K562 (cell line): Measurements from ENCODE around the gene EHMT2. TPM values are rescaled to one million over a fixed set of nuclear protein-coding genes. Genes with fewer than 3 reads are reported as not detected.

Experiments used
- FOXJ3 ChIP-seq: sonication (generic); formaldehyde crosslinking; IDR thresholded peaks from 2 replicates; pipeline ENCODE4 v1.4.0; 2020; ENCODE audit warnings: mild to moderate bottlenecking, missing genetic modification reagents
- KLF6 ChIP-seq: fragments of 250-450 bp; sonication (Bioruptor Pico); IDR thresholded peaks from 2 replicates; pipeline ENCODE4 v1.4.0; 2020; ENCODE audit warnings: mild to moderate bottlenecking, moderate library complexity, borderline replicate concordance
- MAFG ChIP-seq: fragments of 450-650 bp; conservative IDR thresholded peaks from 2 replicates; pipeline ENCODE4 v1.6.1; 2016; ENCODE audit warnings: missing genetic modification characterization, missing compliant biosample characterization
- NCOA1 ChIP-seq: fragments of 450-650 bp; IDR thresholded peaks from 2 replicates; pipeline ENCODE4 v1.6.1; 2016; ENCODE audit warnings: low read depth
- NR1H2 ChIP-seq: sonication (generic); formaldehyde crosslinking; IDR thresholded peaks from 2 replicates; pipeline ENCODE4 v1.4.0; 2020; ENCODE audit warnings: mild to moderate bottlenecking, missing genetic modification reagents
- PCBP1 ChIP-seq: fragments of 200-400 bp; formaldehyde crosslinking; IDR thresholded peaks from 2 replicates; pipeline ENCODE4 v1.6.1; 2018; ENCODE audit warnings: mild to moderate bottlenecking, low read depth, low read length; ENCODE audit not compliant: poor library complexity, severe bottlenecking
- PHF8 ChIP-seq: fragments of 200-600 bp; sonication (generic); IDR thresholded peaks from 2 replicates; pipeline ENCODE4 v1.6.1; 2012; ENCODE audit warnings: mixed run types, mild to moderate bottlenecking, inconsistent platforms, low read length, moderate library complexity, borderline replicate concordance
- PPARD ChIP-seq: fragments of 250-450 bp; sonication (Bioruptor Pico); IDR thresholded peaks from 2 replicates; pipeline ENCODE4 v1.8.0; 2022; ENCODE audit warnings: inconsistent platforms, mild to moderate bottlenecking, moderate library complexity
- RAD21 ChIP-seq, 2 experiments: fragments of 250-450 bp in 1 of 2; fragments of 450-650 bp in 1 of 2; sonication (Bioruptor Pico) in 1 of 2; formaldehyde crosslinking in 1 of 2; IDR thresholded peaks in 1 of 2; conservative IDR thresholded peaks in 1 of 2; 2 replicates each; pipeline versions ENCODE4 v1.4.0 to v1.8.0; 2020 to 2022; ENCODE audit warnings: mild to moderate bottlenecking in 2 of 2, moderate library complexity in 1 of 2
- SMAD4 ChIP-seq: fragments of 250-450 bp; sonication (Bioruptor Pico); conservative IDR thresholded peaks from 2 replicates; pipeline ENCODE4 v1.8.0; 2021; ENCODE audit warnings: inconsistent platforms, mild to moderate bottlenecking, moderate library complexity
- SUPT5H ChIP-seq: fragments of 450-650 bp; IDR thresholded peaks from 2 replicates; pipeline ENCODE4 v1.6.1; 2016
- TAF7 ChIP-seq: fragments of 450-650 bp; IDR thresholded peaks from 2 replicates; pipeline ENCODE4 v1.6.1; 2016; ENCODE audit warnings: missing genetic modification characterization, missing compliant biosample characterization
- ZNF354B ChIP-seq: fragments of 250-450 bp; sonication (Bioruptor Pico); IDR thresholded peaks from 2 replicates; pipeline ENCODE4 v1.4.0; 2020
- ZNF76 ChIP-seq: fragments of 250-450 bp; sonication (Bioruptor Pico); IDR thresholded peaks from 2 replicates; pipeline ENCODE4 v1.4.0; 2020; ENCODE audit warnings: mild to moderate bottlenecking, moderate library complexity, borderline replicate concordance
- ZSCAN32 ChIP-seq: fragments of 450-650 bp; formaldehyde crosslinking; IDR thresholded peaks from 2 replicates; pipeline ENCODE4 v1.4.0; 2020; ENCODE audit warnings: mild to moderate bottlenecking, moderate library complexity
- polyA plus RNA-seq, 8 experiments: library from polyadenylated mRNA; depleted of rRNA in 4 of 8; stranded (reverse) in 5 of 8; unstranded in 3 of 8; fragments of >200 nt; fragmentation: Nextera tagmentation in 2 of 8; fragmentation: Illumina TruSeq in 1 of 8; extraction: Ambion mirVana in 2 of 8; extraction: Trizol in 1 of 8; gene quantifications; 2 replicates each; pipeline versions ENCODE4 v1.2.1 to v1.2.3, GENCODE V29; 2011 to 2014; ENCODE audit warnings: inconsistent platforms in 1 of 8, missing spikeins in 1 of 8
- total RNA-seq, 7 experiments: library from RNA; depleted of rRNA in 6 of 7; stranded (reverse); fragments of >200 nt in 6 of 7; fragmentation: Illumina TruSeq in 2 of 7; extraction: Trizol in 2 of 7; gene quantifications; 2 replicates each; pipeline versions ENCODE4 v1.2.1 to v1.2.3, GENCODE V29; 2011 to 2021; ENCODE audit warnings: low replicate concordance in 1 of 7
- TF ChIP-seq, protein P1 (sequence below): fragments of 450-650 bp; IDR thresholded peaks from 2 replicates; pipeline ENCODE4 v1.7.1; 2018; ENCODE audit warnings: mild to moderate bottlenecking, low read depth; ENCODE audit not compliant: partially characterized antibody
- TF ChIP-seq, protein P2 (sequence below), 2 experiments: fragments of 450-650 bp; IDR thresholded peaks; 2 replicates each; pipeline ENCODE4 v1.6.1; 2016
- TF ChIP-seq, protein P3 (sequence below): fragments of 450-650 bp; formaldehyde crosslinking; IDR thresholded peaks from 2 replicates; pipeline ENCODE4 v1.4.0; 2020; ENCODE audit warnings: mild to moderate bottlenecking, mixed read lengths

Gene EHMT2
- total and polyA plus RNA-seq, 9 of the 15 experiments (the other 6 are each of a cell fraction or from before 2014, with no cell fraction given) = 2.1 to 63.8 (median 38.5) TPM

DNA sequence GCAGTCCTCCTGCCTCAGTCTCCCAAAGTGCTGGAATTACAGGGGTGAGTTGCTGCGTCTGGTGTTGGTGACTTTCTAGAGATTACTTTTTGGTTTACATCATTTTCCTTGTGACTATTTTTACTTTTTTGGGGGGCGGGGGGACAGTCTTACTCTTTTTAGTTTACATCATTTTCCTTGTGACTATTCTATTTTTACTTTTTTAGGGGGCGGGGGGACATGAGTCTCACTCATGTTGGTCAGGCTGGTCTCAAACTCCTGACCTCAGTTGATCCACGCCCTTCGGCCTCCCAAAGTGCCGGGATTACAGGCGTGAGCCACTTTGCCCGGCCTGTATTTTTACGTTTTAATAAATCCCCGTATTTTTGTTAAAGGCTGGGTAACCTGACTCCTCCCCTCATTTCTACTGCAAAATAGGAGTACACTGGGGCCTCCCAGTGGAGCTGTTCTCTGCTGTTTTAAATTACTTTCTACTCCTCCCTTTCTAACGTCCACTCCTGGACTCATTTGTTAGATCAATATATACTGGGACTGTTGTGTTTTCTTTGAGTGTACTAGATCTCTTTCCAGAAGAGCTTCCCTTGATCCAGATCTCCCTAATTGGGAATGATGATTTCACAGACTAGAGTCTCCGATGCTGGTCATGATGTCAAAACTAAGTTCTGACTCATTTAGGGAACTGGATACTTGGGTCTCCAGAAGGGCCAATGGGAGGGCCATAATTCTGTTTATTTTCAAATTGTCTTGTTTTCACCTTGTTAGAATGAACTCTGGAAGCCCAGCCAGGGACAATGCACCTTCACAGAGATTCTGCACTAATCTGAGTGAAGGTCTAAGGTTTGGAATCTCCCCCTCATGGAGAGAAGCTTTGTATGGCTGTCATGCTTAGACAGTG is 60.8 kb downstream of the EHMT2 start (continued):
- TF ChIP-seq TAF7 (tag) (peak; percentile 24; the same call in 1 of the 2 replicates), ZNF354B (CRISPR knock-in tag) (no peak), RAD21 (CRISPR knock-in tag; conservative IDR thresholded peaks at IDR 0.05 in 1 of 2, IDR thresholded peaks at IDR 0.05 in 1 of 2) (peak; percentile 29 to 32; a peak in 1 of 4 replicates), SUPT5H (peak; percentile 25; the same call in 1 of the 2 replicates), PPARD (CRISPR knock-in tag) (0 out of 2 replicates have a peak, but pooled peaks have one; percentile 8), PHF8 (0 out of 2 replicates have a peak, but pooled peaks have one; percentile 7), FOXJ3 (no peak), MAFG (tag) (no peak), SMAD4 (CRISPR knock-in tag) (no peak), NCOA1 (0 out of 2 replicates have a peak, but pooled peaks have one; percentile 6), ZSCAN32 (CRISPR knock-in tag) (no peak), KLF6 (CRISPR knock-in tag) (no peak), ZNF76 (CRISPR knock-in tag) (no peak), PCBP1 (no peak), NR1H2 (CRISPR knock-in tag) (peak; percentile 25; the same call in 1 of the 2 replicates)
- TF ChIP-seq, protein P1, sequence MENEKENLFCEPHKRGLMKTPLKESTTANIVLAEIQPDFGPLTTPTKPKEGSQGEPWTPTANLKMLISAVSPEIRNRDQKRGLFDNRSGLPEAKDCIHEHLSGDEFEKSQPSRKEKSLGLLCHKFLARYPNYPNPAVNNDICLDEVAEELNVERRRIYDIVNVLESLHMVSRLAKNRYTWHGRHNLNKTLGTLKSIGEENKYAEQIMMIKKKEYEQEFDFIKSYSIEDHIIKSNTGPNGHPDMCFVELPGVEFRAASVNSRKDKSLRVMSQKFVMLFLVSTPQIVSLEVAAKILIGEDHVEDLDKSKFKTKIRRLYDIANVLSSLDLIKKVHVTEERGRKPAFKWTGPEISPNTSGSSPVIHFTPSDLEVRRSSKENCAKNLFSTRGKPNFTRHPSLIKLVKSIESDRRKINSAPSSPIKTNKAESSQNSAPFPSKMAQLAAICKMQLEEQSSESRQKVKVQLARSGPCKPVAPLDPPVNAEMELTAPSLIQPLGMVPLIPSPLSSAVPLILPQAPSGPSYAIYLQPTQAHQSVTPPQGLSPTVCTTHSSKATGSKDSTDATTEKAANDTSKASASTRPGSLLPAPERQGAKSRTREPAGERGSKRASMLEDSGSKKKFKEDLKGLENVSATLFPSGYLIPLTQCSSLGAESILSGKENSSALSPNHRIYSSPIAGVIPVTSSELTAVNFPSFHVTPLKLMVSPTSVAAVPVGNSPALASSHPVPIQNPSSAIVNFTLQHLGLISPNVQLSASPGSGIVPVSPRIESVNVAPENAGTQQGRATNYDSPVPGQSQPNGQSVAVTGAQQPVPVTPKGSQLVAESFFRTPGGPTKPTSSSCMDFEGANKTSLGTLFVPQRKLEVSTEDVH = peak; percentile 18
- TF ChIP-seq, protein P2, sequence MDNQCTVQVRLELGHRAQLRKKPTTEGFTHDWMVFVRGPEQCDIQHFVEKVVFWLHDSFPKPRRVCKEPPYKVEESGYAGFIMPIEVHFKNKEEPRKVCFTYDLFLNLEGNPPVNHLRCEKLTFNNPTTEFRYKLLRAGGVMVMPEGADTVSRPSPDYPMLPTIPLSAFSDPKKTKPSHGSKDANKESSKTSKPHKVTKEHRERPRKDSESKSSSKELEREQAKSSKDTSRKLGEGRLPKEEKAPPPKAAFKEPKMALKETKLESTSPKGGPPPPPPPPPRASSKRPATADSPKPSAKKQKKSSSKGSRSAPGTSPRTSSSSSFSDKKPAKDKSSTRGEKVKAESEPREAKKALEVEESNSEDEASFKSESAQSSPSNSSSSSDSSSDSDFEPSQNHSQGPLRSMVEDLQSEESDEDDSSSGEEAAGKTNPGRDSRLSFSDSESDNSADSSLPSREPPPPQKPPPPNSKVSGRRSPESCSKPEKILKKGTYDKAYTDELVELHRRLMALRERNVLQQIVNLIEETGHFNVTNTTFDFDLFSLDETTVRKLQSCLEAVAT (IDR thresholded peaks at IDR 0.05) = peak; percentile 74 to 78; a peak in 2 of 4 replicates
- TF ChIP-seq, protein P3, sequence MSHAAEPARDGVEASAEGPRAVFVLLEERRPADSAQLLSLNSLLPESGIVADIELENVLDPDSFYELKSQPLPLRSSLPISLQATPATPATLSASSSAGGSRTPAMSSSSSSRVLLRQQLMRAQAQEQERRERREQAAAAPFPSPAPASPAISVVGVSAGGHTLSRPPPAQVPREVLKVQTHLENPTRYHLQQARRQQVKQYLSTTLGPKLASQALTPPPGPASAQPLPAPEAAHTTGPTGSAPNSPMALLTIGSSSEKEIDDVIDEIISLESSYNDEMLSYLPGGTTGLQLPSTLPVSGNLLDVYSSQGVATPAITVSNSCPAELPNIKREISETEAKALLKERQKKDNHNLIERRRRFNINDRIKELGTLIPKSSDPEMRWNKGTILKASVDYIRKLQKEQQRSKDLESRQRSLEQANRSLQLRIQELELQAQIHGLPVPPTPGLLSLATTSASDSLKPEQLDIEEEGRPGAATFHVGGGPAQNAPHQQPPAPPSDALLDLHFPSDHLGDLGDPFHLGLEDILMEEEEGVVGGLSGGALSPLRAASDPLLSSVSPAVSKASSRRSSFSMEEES (CRISPR knock-in tag) = no peak
